ENCODE measurements around the gene KDM4B.

The KDM4B gene

DNA sequence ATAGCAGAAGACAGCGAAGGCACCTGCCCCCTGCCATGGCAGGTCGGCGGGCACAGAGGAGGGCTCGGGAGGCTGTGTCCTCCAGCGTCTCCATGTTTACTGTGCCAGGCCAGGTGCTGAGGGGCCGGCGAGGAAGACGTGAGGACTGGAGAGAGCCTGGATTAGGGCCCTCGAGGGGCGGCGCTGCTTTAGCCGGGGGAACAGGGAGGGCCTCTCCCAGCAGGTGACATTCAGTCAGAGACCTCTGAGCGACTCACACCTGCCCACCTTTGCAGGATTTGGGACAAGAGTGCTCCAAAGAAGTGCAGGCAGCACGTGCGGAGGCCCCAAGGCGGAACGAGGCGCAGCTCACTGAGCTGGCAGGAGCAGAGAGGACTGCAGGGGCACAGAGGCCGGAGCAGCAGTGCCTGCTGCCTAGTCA, 17.6 kb downstream of the KDM4B start:
- Histone ChIP-seq H3K4me1 (ENCODE audit: control insufficient read depth, insufficient read depth, low read length) (peaks cover 20% of the 10 kb centered on the region), H3K9ac (ENCODE audit: low read depth, low read length) (no peak overlapping the region), H3K9me3 (ENCODE audit: control insufficient read depth, insufficient read depth, low read length) (no peaks in the 10 kb centered on the region), H3K27ac (ENCODE audit: low read depth, low read length) (no peak overlapping the region), H3K4me3 (ENCODE audit: low read depth, low read length) (no peak overlapping the region), H3K27me3 (ENCODE audit: control insufficient read depth, insufficient read depth, low read length) (no peaks in the 10 kb centered on the region), H3K36me3 (ENCODE audit: control insufficient read depth, insufficient read depth, low read length) (no peaks in the 10 kb centered on the region)

DNA sequence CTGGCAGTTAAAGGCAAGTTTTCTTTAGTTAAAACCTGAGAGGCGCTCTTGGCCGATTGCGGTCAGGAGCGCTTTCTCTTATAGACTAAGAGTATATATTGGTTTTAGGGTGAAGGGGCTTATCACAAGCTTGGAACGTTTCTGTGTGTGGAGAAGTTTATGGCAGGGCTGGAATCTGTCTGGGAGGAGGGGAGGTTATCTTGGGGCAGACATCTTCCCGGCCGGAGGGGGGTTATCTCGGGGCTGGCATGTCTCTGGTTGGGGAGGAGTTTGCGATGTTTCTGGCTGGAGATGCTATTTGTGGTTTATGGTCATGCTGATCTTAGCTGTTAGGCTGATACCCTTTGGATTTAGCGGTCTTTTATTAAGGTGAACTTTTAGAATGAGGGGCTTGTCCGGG, 18.3 kb downstream of the KDM4B start:
- no peak overlapping the region for H3K27ac ChIP-seq (ENCODE audit: low read depth, low read length)
- H3K36me3 ChIP-seq (ENCODE audit: control insufficient read depth, insufficient read depth, low read length) = no peaks in the 10 kb centered on the region
- H3K9ac ChIP-seq (ENCODE audit: low read depth, low read length) = no peak overlapping the region
- no peaks in the 10 kb centered on the region for H3K9me3 ChIP-seq (ENCODE audit: control insufficient read depth, insufficient read depth, low read length)
- H3K4me3 ChIP-seq (ENCODE audit: low read depth, low read length) = no peak overlapping the region
- H3K4me1 ChIP-seq (ENCODE audit: control insufficient read depth, insufficient read depth, low read length) = peaks cover 20% of the 10 kb centered on the region
- H3K27me3 ChIP-seq (ENCODE audit: control insufficient read depth, insufficient read depth, low read length) = no peaks in the 10 kb centered on the region

DNA sequence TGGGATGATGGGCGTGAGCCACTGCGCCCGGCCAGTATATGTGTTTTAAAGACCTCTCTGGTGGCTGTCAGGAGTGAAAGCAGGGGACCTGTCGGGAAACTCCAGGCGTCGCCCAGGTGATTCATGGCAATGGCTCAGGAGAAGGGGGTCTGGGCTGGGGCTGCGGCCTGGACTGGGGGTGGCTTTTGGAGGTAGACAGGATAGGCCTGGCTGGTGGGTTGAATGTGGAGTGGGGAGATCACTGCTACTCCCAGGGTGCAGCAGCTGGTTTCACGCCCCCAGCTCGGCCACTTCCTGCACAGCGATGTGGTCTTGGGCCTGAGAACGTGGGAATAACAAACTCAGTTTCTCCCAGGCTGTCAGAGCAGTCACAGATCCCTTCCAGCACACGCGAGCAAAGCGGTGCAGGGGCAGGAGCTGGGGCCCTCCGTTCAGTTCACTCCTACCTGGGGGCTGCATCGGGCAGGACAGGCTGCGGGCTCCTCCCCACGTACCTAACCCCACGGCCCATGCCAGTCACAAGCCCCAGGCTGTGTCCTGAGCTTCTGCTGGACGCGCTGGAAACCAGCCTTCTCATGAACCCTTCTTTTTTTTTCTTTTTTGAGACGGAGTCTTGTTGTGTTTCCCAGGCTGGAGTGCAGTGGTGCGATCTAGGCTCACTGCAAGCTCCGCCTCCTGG, 18.9 kb downstream of the KDM4B start:
- Histone ChIP-seq H3K9me3 (ENCODE audit: control insufficient read depth, insufficient read depth, low read length) (no peaks in the 10 kb centered on the region), H3K27ac (ENCODE audit: low read depth, low read length) (no peak overlapping the region), H3K4me3 (ENCODE audit: low read depth, low read length) (no peak overlapping the region), H3K27me3 (ENCODE audit: control insufficient read depth, insufficient read depth, low read length) (no peaks in the 10 kb centered on the region), H3K4me1 (ENCODE audit: control insufficient read depth, insufficient read depth, low read length) (peaks cover 20% of the 10 kb centered on the region), H3K9ac (ENCODE audit: low read depth, low read length) (no peak overlapping the region), H3K36me3 (ENCODE audit: control insufficient read depth, insufficient read depth, low read length) (no peaks in the 10 kb centered on the region)

DNA sequence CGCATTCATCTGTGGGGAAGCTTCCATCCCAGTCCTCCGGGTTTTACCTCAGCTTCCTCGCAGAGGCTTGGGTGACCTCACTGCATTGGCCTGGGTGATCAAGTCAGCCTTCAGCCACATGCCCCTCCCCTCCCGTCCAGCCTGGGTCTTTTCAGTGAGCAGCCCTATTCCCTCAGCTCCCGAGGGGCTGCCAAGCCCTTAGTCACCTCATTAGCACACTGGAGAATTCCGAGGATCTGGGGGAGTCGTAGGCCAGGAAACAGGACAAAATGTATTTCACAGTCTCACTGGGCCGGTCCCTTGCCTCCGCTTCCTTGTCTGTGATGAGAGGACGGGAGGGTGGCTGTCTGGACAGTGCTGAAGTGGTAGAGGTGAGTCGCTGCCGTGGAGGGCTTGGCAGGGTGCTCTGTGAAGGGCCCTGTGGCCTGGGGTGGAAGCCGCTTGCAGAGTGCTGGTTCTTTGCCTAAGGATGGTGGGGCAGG, 19.9 kb downstream of the KDM4B start:
- Histone ChIP-seq H3K9me3 (ENCODE audit: control insufficient read depth, insufficient read depth, low read length) (no peaks in the 10 kb centered on the region), H3K4me1 (ENCODE audit: control insufficient read depth, insufficient read depth, low read length) (peaks cover 12% of the 10 kb centered on the region), H3K36me3 (ENCODE audit: control insufficient read depth, insufficient read depth, low read length) (no peaks in the 10 kb centered on the region), H3K27me3 (ENCODE audit: control insufficient read depth, insufficient read depth, low read length) (no peaks in the 10 kb centered on the region), H3K9ac (ENCODE audit: low read depth, low read length) (no peak overlapping the region), H3K4me3 (ENCODE audit: low read depth, low read length) (no peak overlapping the region), H3K27ac (ENCODE audit: low read depth, low read length) (no peak overlapping the region)

DNA sequence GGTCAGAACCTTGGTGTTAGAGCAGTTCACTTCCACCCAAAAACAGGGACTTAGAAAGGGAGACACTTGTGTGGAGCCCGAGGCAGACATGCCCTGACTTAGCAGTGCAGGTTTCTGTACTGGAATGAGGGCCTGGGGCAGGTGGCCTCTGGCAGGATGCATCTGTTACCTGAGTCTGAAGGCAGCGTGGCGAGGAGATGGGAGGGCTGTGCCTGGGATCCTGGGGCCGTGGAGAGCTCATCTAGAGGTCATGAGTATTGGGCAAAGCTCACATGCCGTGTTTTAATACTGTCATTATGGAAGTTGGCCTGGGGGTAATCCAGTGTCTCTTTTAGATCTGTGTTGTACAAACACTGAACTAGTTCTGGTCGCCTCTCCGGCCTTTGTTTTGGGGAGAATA, 21.4 kb downstream of the KDM4B start:
- Histone ChIP-seq H3K9me3 (ENCODE audit: control insufficient read depth, insufficient read depth, low read length) (no peaks in the 10 kb centered on the region), H3K27ac (ENCODE audit: low read depth, low read length) (no peak overlapping the region), H3K27me3 (ENCODE audit: control insufficient read depth, insufficient read depth, low read length) (no peaks in the 10 kb centered on the region)

DNA sequence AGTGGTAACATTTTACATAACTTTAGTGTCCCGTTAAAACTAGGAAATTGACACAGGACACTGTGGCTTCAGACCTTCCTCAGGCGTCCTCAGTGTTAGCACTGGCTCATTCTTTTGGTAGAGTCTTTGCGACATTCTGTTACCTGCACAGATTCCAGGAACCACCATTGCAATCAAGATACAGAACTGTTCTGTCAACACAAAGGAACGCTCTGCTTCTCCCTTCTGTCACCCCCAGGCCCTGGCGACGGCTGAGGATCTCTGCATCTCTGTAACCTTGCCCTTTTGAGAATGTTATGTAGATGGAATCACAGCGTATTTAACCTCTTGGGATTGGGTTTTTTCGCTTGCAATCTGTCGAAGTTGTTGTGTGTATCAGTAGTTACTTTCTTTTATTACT, 22.6 kb downstream of the KDM4B start:
- Histone ChIP-seq H3K9ac (ENCODE audit: low read depth, low read length) (no peak overlapping the region), H3K27me3 (ENCODE audit: control insufficient read depth, insufficient read depth, low read length) (no peaks in the 10 kb centered on the region), H3K9me3 (ENCODE audit: control insufficient read depth, insufficient read depth, low read length) (no peaks in the 10 kb centered on the region), H3K36me3 (ENCODE audit: control insufficient read depth, insufficient read depth, low read length) (no peaks in the 10 kb centered on the region), H3K4me1 (ENCODE audit: control insufficient read depth, insufficient read depth, low read length) (peaks cover 4% of the 10 kb centered on the region; the same call in 1 of the 2 replicates), H3K27ac (ENCODE audit: low read depth, low read length) (no peak overlapping the region), H3K4me3 (ENCODE audit: low read depth, low read length) (no peak overlapping the region)

More for the DNA sequence above, 21.4 kb downstream of the KDM4B start:
- Histone ChIP-seq H3K9ac (ENCODE audit: low read depth, low read length) (no peak overlapping the region), H3K4me1 (ENCODE audit: control insufficient read depth, insufficient read depth, low read length) (peaks cover 7% of the 10 kb centered on the region; the same call in 1 of the 2 replicates), H3K4me3 (ENCODE audit: low read depth, low read length) (no peak overlapping the region), H3K36me3 (ENCODE audit: control insufficient read depth, insufficient read depth, low read length) (no peaks in the 10 kb centered on the region)

DNA sequence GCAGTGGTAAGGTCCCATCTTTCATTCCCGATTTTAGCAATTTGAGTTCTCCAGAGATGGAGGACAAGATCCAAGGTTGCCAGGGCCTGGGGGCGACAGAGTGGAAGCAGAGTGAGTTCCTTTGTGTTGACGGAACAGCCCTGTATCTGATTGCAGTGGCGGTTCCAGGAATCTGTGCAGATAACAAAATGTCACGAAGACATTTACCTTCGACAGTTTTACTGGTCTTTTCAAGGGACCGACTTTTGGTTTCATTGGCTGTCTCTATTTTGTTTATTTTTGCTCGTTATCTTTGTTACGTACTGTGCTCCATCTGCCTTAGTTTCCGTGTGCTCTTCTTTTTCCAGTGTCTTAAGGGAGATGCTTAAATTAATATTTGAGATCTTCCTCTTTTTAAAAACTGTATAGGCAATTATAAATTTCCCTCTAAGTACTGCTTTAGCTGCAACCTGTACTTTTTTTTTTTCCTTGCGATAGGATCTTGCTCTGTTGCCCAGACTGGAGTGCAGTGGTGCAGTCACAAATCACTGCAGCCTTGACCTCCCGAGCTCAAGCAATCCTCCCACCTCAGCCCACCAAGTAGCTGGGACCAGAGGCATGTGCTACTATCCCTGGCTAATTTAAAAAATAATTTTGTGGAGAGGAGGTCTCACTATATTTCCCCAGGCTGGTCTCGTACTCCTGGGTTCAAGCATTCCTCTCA, 23.2 kb downstream of the KDM4B start:
- Histone ChIP-seq H3K9ac (ENCODE audit: low read depth, low read length) (no peak overlapping the region), H3K4me3 (ENCODE audit: low read depth, low read length) (no peak overlapping the region), H3K27me3 (ENCODE audit: control insufficient read depth, insufficient read depth, low read length) (no peaks in the 10 kb centered on the region), H3K9me3 (ENCODE audit: control insufficient read depth, insufficient read depth, low read length) (no peaks in the 10 kb centered on the region), H3K27ac (ENCODE audit: low read depth, low read length) (no peak overlapping the region), H3K4me1 (ENCODE audit: control insufficient read depth, insufficient read depth, low read length) (peaks cover 4% of the 10 kb centered on the region; the same call in 1 of the 2 replicates), H3K36me3 (ENCODE audit: control insufficient read depth, insufficient read depth, low read length) (no peaks in the 10 kb centered on the region)

DNA sequence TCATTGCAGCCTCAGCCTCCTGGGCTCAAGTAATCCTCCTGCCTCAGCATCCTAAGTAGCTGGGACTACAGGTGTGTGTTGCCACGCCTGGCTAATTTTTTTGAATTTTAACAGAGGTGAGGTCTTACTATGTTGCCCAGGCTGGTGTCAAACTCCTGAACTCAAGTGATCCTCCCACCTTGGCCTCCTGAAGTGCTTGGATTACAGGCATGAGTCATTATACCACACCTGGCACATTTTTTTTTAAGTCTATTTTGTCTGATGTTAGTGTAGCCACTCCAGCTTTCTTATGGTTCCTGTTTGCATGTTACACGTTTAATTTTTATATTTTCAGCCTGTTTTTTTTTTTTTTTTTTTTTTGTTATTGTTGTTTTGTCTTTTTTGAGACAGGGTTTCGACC, 24.8 kb downstream of the KDM4B start:
- Histone ChIP-seq H3K27ac (ENCODE audit: low read depth, low read length) (no peak overlapping the region), H3K27me3 (ENCODE audit: control insufficient read depth, insufficient read depth, low read length) (no peaks in the 10 kb centered on the region), H3K9me3 (ENCODE audit: control insufficient read depth, insufficient read depth, low read length) (no peaks in the 10 kb centered on the region), H3K36me3 (ENCODE audit: control insufficient read depth, insufficient read depth, low read length) (no peaks in the 10 kb centered on the region), H3K4me3 (ENCODE audit: low read depth, low read length) (no peak overlapping the region), H3K9ac (ENCODE audit: low read depth, low read length) (no peak overlapping the region), H3K4me1 (ENCODE audit: control insufficient read depth, insufficient read depth, low read length) (peaks cover 3% of the 10 kb centered on the region; the same call in 1 of the 2 replicates)

DNA sequence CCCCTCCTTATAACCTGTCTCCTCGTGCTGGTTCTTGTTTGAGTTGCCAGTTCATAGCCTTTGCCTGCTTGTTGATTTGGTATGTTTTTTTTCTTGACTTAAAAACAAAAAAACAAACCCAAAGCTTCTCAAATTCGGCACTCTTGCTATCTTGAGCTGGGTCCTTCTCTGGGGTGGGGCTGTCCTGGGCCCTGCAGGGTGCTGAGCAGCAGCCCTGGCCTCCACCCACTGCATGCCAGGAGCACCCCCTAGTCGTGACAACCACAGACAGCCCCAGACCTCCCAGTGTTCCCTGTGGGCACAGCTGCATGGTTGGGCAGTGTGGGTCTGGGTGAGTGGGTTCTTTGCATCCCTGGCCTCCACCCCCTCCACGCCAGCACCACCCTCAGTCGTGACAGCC, 27.8 kb downstream of the KDM4B start:
- H3K4me1 ChIP-seq (ENCODE audit: control insufficient read depth, insufficient read depth, low read length) = no peaks in the 10 kb centered on the region
- H3K9me3 ChIP-seq (ENCODE audit: control insufficient read depth, insufficient read depth, low read length) = no peaks in the 10 kb centered on the region
- no peaks in the 10 kb centered on the region for H3K36me3 ChIP-seq (ENCODE audit: control insufficient read depth, insufficient read depth, low read length)
- H3K27ac ChIP-seq (ENCODE audit: low read depth, low read length) = no peak overlapping the region
- no peaks in the 10 kb centered on the region for H3K27me3 ChIP-seq (ENCODE audit: control insufficient read depth, insufficient read depth, low read length)
- no peak overlapping the region for H3K9ac ChIP-seq (ENCODE audit: low read depth, low read length)
- H3K4me3 ChIP-seq (ENCODE audit: low read depth, low read length) = no peak overlapping the region

DNA sequence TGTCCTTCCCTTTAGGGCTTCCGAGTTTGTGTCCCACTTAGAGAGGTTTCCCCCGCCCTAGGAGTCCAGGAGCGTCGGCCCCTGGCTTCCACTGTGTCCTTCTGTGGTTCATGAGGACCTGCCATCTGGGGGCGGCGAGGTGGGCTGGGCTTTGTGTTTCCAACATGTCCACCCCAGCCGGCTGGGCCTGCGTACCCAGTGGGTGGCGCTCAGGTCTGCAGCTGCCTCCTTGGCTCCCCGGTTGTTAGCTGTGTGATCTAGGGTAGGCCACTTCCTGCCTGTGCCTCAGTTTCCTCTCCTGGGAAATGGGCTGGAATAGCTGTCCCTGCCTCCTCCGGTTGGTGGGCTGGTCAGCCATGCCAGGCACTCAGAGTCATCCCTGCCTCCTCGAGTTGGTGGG, 28.4 kb downstream of the KDM4B start:
- H3K9me3 ChIP-seq (ENCODE audit: control insufficient read depth, insufficient read depth, low read length) = no peaks in the 10 kb centered on the region
- no peak overlapping the region for H3K4me3 ChIP-seq (ENCODE audit: low read depth, low read length)
- H3K4me1 ChIP-seq (ENCODE audit: control insufficient read depth, insufficient read depth, low read length) = no peaks in the 10 kb centered on the region
- no peaks in the 10 kb centered on the region for H3K27me3 ChIP-seq (ENCODE audit: control insufficient read depth, insufficient read depth, low read length)
- H3K27ac ChIP-seq (ENCODE audit: low read depth, low read length) = no peak overlapping the region
- no peaks in the 10 kb centered on the region for H3K36me3 ChIP-seq (ENCODE audit: control insufficient read depth, insufficient read depth, low read length)
- no peak overlapping the region for H3K9ac ChIP-seq (ENCODE audit: low read depth, low read length)

DNA sequence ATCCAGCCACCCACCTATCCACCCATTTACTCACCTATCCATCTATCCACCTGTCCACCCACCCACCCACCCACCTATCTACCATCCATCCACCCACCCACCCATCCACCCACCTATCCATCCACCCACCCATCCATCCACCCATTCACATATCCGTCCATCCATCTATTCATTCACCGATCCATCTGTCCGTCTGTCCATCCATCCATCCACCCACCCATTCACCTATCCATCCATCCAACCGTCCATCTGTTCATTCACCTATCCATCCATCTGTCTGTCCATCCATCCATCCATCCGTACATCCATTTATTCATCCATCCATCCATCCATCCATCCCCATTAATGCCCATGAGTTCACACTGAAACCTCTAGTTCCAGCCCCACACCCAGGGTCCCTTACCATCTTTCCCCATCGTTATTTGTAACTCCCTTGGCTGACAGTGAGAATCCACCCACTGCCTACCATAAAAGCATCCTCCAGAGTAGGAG, 31.3 kb downstream of the KDM4B start:
- H3K9ac ChIP-seq (ENCODE audit: low read depth, low read length) = no peak overlapping the region
- no peak overlapping the region for H3K27ac ChIP-seq (ENCODE audit: low read depth, low read length)
- no peak overlapping the region for H3K4me3 ChIP-seq (ENCODE audit: low read depth, low read length)
- H3K4me1 ChIP-seq (ENCODE audit: control insufficient read depth, insufficient read depth, low read length) = no peaks in the 10 kb centered on the region
- H3K27me3 ChIP-seq (ENCODE audit: control insufficient read depth, insufficient read depth, low read length) = no peaks in the 10 kb centered on the region
- H3K9me3 ChIP-seq (ENCODE audit: control insufficient read depth, insufficient read depth, low read length) = no peaks in the 10 kb centered on the region
- H3K36me3 ChIP-seq (ENCODE audit: control insufficient read depth, insufficient read depth, low read length) = no peaks in the 10 kb centered on the region
